Heart left ventricle (tissue), 16 donors: ENCODE data around the gene PDK2. TPM values are rescaled to one million over a fixed set of nuclear protein-coding genes. Genes with fewer than 3 reads are reported as not detected.

Source experiments
- ATAC-seq, 4 donors: fragments of 200-7000 bp; cut with Tn5 transposase; one replicate each; pipeline ENCODE4 v1.9.1; 2020 to 2022; ENCODE audit warnings: moderate library complexity in 4 of 4, mild to moderate bottlenecking in 3 of 4, moderate number of reproducible peaks in 1 of 4
- DNase-seq, 5 donors: peaks; one replicate each; pipeline ENCODE4 v3.0.0-alpha.2; 2020
- H3K27ac ChIP-seq, 12 donors: fragments of 200-600 bp; sonication (generic) in 4 of 12; one replicate each; pipeline versions ENCODE4 v1.5.0 to v1.8.0; 2016 to 2022; ENCODE audit warnings: mild to moderate bottlenecking in 2 of 12
- H3K27me3 ChIP-seq, 9 donors: fragments of 200-600 bp; sonication (generic) in 2 of 9; one replicate each; pipeline versions ENCODE4 v1.5.1 to v1.8.0; 2016 to 2022; ENCODE audit warnings: mild to moderate bottlenecking in 3 of 9
- H3K36me3 ChIP-seq, 9 donors: fragments of 200-600 bp; sonication (generic) in 2 of 9; one replicate each; pipeline versions ENCODE4 v1.5.0 to v1.8.0; 2018 to 2022; ENCODE audit warnings: mild to moderate bottlenecking in 2 of 9
- H3K4me1 ChIP-seq, 12 donors: fragments of 200-600 bp; sonication (generic) in 4 of 12; one replicate each; pipeline versions ENCODE4 v1.5.0 to v1.8.0; 2016 to 2022; ENCODE audit warnings: mild to moderate bottlenecking in 3 of 12
- H3K4me3 ChIP-seq, 12 donors: fragments of 200-600 bp; sonication (generic) in 4 of 12; one replicate each; pipeline versions ENCODE4 v1.5.0 to v1.8.0; 2017 to 2022; ENCODE audit warnings: mild to moderate bottlenecking in 9 of 12, moderate library complexity in 4 of 12
- H3K9me3 ChIP-seq, 12 donors: fragments of 200-600 bp; sonication (generic) in 4 of 12; one replicate each; pipeline versions ENCODE4 v1.5.0 to v1.8.0; 2016 to 2022; ENCODE audit warnings: mild to moderate bottlenecking in 1 of 12
- POLR2A ChIP-seq, 2 donors: fragments of 450-650 bp; IDR thresholded peaks; one replicate each; pipeline ENCODE4 v1.6.1; 2017; ENCODE audit warnings: antibody characterized with exemption in 2 of 2, mild to moderate bottlenecking in 2 of 2, moderate library complexity in 2 of 2
- WGBS, 4 donors: extraction: QIAGEN DNeasy Blood & Tissue Kit in 2 of 4; methylation state at CpG; one replicate each; pipeline versions ENCODE4 v1.1.5 to v1.1.7; 2013 to 2018; 5-methylcytosine and 5-hydroxymethylcytosine counted together
- intact Hi-C, 10 donors: fragments of 100-400 bp; cut with DNase I; formaldehyde crosslinking; loops; one replicate each; pipeline versions ENCODE4 v1.11.1 to v1.14.2; 2022
- polyA plus RNA-seq, 2 donors: library from polyadenylated mRNA; stranded (reverse); fragments of 200-250 nt; gene quantifications; one replicate each; pipeline ENCODE4 v1.2.3, GENCODE V29; 2013
- total RNA-seq, 9 donors: library from RNA; depleted of rRNA in 2 of 9; stranded (reverse); fragments of >200 nt in 2 of 9; fragmentation: NEBNext Ultra II Directional in 3 of 9; extraction: Animal tissue kit (Norgen Biotek cat#: 25700) in 3 of 9; gene quantifications; one replicate each; pipeline versions ENCODE4 v1.1.0 to v1.2.4, GENCODE V29; 2016 to 2023
- TF ChIP-seq, protein P1 (sequence below), 12 donors: fragments of 200-600 bp; sonication (generic) in 4 of 12; IDR thresholded peaks; one replicate each; pipeline versions ENCODE4 v1.5.0 to v1.8.0; 2018 to 2022; ENCODE audit warnings: antibody characterized with exemption in 12 of 12, mild to moderate bottlenecking in 5 of 12
- donor health status: ischemic (EF 13 %, LVEDD 7.1; RV severe dilation, severe dysfunction).
- donor health status: healthy with polysubstance abuse.
- donor health status: DM: no; HTN: yes; CAD: no.
- donor health status: DM: no; HTN: no; CAD: no.
- donor health status: ischemic (EF 25% LVEDD 6.9; RV normal size, moderate dysfunction).
- donor health status: ischemic (EF 25% LVEDD 5.7; RV mildly dilated, moderate dysfunction).
- donor health status: healthy.
- donor health status: DM: yes; HTN: yes; CAD: no.
- donor health status: ischemic (EF 35%, LVEDD 5.7; RV mildly dilated, moderate dysfunction).
- donor health status: nonischemic (EF 11% LVEDD 7.7; RV severe dilation, severe dysfunction).
- donor health status: DM: yes; HTN: yes; CAD: no.
- donor health status: PGD.
- donor health status: ischemic (EF 29% LVEDD 5.4; RV normal size, mild dysfunction).
- donor health status: nonischemic (EF 23%, LVEDD 6.1; RV moderate dilation, normal function).

Gene PDK2
- total and polyA plus RNA-seq, 11 donors: 125 to 490 (median 187) TPM

GRCh38 chr17:50057521-50057991, 37.6 kb upstream of the PDK2 start:
- DNase-seq: peak in 1 of 5 donors; percentile 24
- Histone ChIP-seq H3K4me3 (peak overlapping the region in 8 of 12 donors; percentile 63 to 97 (median 78)), H3K27ac (peak overlapping the region in 9 of 12 donors; percentile 6 to 97 (median 87)), H3K9me3 (no peaks in the 10 kb centered on the region), H3K4me1 (peaks cover 0 to 90% (median 74%) of the 10 kb centered on the region in 12 donors), H3K27me3 (peaks cover 0 to 24% (median 0%) of the 10 kb centered on the region in 9 donors), H3K36me3 (no peaks in the 10 kb centered on the region)
- TF ChIP-seq, protein P1, sequence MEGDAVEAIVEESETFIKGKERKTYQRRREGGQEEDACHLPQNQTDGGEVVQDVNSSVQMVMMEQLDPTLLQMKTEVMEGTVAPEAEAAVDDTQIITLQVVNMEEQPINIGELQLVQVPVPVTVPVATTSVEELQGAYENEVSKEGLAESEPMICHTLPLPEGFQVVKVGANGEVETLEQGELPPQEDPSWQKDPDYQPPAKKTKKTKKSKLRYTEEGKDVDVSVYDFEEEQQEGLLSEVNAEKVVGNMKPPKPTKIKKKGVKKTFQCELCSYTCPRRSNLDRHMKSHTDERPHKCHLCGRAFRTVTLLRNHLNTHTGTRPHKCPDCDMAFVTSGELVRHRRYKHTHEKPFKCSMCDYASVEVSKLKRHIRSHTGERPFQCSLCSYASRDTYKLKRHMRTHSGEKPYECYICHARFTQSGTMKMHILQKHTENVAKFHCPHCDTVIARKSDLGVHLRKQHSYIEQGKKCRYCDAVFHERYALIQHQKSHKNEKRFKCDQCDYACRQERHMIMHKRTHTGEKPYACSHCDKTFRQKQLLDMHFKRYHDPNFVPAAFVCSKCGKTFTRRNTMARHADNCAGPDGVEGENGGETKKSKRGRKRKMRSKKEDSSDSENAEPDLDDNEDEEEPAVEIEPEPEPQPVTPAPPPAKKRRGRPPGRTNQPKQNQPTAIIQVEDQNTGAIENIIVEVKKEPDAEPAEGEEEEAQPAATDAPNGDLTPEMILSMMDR (IDR thresholded peaks at IDR 0.05): no peak
- no peak for TF ChIP-seq POLR2A (IDR thresholded peaks at IDR 0.05)
- ATAC-seq: no peak
- WGBS, 4 donors: 68 to 85% (median 79%) methylated on average over 9 of the region's 9 CpGs
- intact Hi-C loops: loop anchor here in 3 of 10 donors (2.0 to 5.0 kb wide), 2 partner anchors 31 to 35 kb away; no protein-coding TSS in a partner anchor

- Histone ChIP-seq H3K9me3 (no peaks in the 10 kb centered on the region), H3K27ac (peak overlapping the region in 10 of 12 donors; percentile 13 to 97 (median 85)), H3K4me3 (peak overlapping the region in 1 of 12 donors; percentile 10), H3K27me3 (peaks cover 0 to 24% (median 0%) of the 10 kb centered on the region in 9 donors), H3K36me3 (no peaks in the 10 kb centered on the region), H3K4me1 (peaks cover 0 to 90% (median 76%) of the 10 kb centered on the region in 12 donors)
- DNase-seq (peak in 1 of 5 donors; percentile 57), ATAC-seq (no peak)
- TF ChIP-seq, protein P1 (IDR thresholded peaks at IDR 0.05): no peak
- TF ChIP-seq POLR2A (IDR thresholded peaks at IDR 0.05): no peak
- WGBS, 4 donors: 67 to 83% (median 81%) methylated on average over 8 to 10 of the region's 10 CpGs
- intact Hi-C loops: loop anchor here in 2 of 10 donors (5.0 kb wide), 1 partner anchor 34 kb away; no protein-coding TSS in a partner anchor
Observed at GRCh38 chr17:50058296-50058953, 36.7 kb upstream of the PDK2 start.

GRCh38 chr17:50059256-50059655, 35.9 kb upstream of the PDK2 start:
- DNase-seq: no peak
- intact Hi-C loops: loop anchor here in 2 of 10 donors (5.0 kb wide), 1 partner anchor 33 kb away; no protein-coding TSS in a partner anchor

More at GRCh38 chr17:50059256-50059655, 35.9 kb upstream of the PDK2 start:
- ATAC-seq: no peak
- Histone ChIP-seq H3K27me3 (peaks cover 0 to 24% (median 0%) of the 10 kb centered on the region in 9 donors), H3K4me1 (peaks cover 0 to 92% (median 81%) of the 10 kb centered on the region in 12 donors), H3K4me3 (no peak overlapping the region), H3K27ac (peak overlapping the region in 11 of 12 donors; percentile 72 to 97 (median 84)), H3K36me3 (no peaks in the 10 kb centered on the region), H3K9me3 (no peaks in the 10 kb centered on the region)
- TF ChIP-seq, protein P1 (IDR thresholded peaks at IDR 0.05): no peak
- TF ChIP-seq POLR2A (IDR thresholded peaks at IDR 0.05): no peak
- WGBS, 4 donors: 48 to 53% (median 50%) methylated on average over 4 of the region's 4 CpGs
